Neural progenitor cell (in vitro differentiated cells): ENCODE data around the gene SLC25A26.

Source experiments
- EZH2 ChIP-seq: fragments of 200-600 bp; sonication (generic); IDR thresholded peaks from 2 replicates; pipeline ENCODE4 v1.6.1; 2017; ENCODE audit warnings: antibody characterized with exemption, mild to moderate bottlenecking, moderate library complexity
- EZH2phosphoT487 ChIP-seq: fragments of 200-600 bp; sonication (generic); IDR thresholded peaks from 2 replicates; pipeline ENCODE4 v1.6.1; 2017; ENCODE audit warnings: antibody characterized with exemption
- TF ChIP-seq, protein P1 (sequence below): fragments of 200-600 bp; sonication (generic); IDR thresholded peaks from 2 replicates; pipeline ENCODE4 v1.5.1; 2017; ENCODE audit warnings: antibody characterized with exemption, mild to moderate bottlenecking

DNA sequence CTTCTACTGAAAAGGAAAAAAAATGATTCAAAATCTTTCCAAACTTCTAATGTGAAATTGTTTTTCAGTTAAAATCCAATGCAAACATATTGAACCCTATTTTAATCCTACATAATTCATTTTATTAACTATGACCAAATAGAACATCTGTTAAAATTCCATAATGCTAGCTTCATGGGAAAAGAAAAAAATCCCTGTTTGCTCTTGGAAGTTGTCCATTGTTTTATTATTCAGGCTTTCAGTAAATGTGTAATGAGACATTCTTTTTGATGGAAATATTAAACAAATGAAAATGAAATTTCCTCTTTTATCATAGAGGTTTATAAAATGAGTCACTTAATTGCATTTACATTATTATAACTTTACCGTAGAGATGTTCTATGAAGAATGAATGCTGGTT, 49.5 kb downstream of the SLC25A26 start:
- TF ChIP-seq, protein P1, sequence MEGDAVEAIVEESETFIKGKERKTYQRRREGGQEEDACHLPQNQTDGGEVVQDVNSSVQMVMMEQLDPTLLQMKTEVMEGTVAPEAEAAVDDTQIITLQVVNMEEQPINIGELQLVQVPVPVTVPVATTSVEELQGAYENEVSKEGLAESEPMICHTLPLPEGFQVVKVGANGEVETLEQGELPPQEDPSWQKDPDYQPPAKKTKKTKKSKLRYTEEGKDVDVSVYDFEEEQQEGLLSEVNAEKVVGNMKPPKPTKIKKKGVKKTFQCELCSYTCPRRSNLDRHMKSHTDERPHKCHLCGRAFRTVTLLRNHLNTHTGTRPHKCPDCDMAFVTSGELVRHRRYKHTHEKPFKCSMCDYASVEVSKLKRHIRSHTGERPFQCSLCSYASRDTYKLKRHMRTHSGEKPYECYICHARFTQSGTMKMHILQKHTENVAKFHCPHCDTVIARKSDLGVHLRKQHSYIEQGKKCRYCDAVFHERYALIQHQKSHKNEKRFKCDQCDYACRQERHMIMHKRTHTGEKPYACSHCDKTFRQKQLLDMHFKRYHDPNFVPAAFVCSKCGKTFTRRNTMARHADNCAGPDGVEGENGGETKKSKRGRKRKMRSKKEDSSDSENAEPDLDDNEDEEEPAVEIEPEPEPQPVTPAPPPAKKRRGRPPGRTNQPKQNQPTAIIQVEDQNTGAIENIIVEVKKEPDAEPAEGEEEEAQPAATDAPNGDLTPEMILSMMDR: no peak
- no peak for TF ChIP-seq EZH2phosphoT487
- TF ChIP-seq EZH2: no peak
